ENCODE results near the gene SYNJ1.
A peak's percentile ranks its signal among the peaks of the same experiment; 100 is the strongest.
"Not testable (repeated sequence)": the region's sequence is repeated elsewhere in the genome, so short reads cannot be mapped to it uniquely, and the experiment has no call there.

Gene SYNJ1

GRCh38 chr21:32739946-32740345 lies 12.1 kb upstream of the SYNJ1 start:
- DNase-seq (ENCODE audit: low read depth in 2 of 2) = no peak

- not testable (repeated sequence) for DNase-seq (ENCODE audit: low read depth in 2 of 2)
These were observed 8.3 kb upstream of the SYNJ1 start for GRCh38 chr21:32736083-32736482.

- no peak for DNase-seq (ENCODE audit: low read depth in 2 of 2)
These were observed 7.7 kb upstream of the SYNJ1 start for GRCh38 chr21:32735524-32735923.

GRCh38 chr21:32733990-32734613 lies 6.3 kb upstream of the SYNJ1 start:
- no peak for DNase-seq (ENCODE audit: low read depth in 2 of 2)

- DNase-seq (ENCODE audit: low read depth in 2 of 2) = no peak
These were observed 5.5 kb upstream of the SYNJ1 start for GRCh38 chr21:32733356-32733755.

DNA sequence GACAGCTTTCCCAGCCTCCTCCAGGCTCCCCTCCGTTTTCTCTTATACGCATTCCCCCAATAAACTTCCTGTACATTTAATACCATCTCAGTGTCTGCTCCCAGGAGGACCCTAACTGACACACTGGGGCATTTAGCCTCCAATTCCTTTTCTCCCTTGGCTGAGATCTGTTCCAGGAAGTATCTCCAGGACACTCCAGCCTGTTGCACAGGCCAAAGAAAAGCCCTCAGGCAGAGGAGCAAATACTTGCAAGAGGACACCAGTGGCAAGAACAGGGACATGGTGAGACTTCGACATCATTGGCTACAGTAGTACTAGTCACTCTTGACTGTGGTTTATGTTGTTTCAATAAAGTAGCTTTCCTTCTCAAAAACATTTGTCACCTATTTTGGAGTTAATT lies 4.7 kb upstream of the SYNJ1 start:
- no peak for DNase-seq (ENCODE audit: low read depth in 2 of 2)

DNA sequence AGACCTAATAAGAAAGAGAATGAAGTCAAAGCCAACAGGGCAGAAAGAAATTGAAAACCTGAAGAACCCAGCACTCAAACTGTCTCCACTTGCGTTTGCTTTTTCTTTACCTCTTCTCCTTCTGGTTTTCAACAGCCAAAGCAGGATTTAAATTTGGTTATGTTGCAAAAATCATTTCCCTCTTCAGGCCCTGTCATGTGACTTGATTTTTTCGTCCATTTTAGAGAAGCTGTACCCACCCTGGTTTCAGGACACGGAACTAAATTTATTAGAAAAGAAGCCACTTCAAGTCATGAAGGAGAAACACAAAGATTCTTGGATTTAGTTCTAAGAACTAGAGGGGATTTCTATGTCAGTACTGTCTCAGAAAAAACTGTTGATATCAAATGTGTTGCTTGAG lies 1.0 kb upstream of the SYNJ1 start:
- no peak for DNase-seq (ENCODE audit: low read depth in 2 of 2)

- DNase-seq (ENCODE audit: low read depth in 2 of 2) = no peak
These were observed 635 bp upstream of the SYNJ1 start for GRCh38 chr21:32728456-32728839.

- peak in 1 of 2 donors; percentile 3 for DNase-seq (ENCODE audit: low read depth in 2 of 2)
These were observed 750 bp downstream of the SYNJ1 start for GRCh38 chr21:32726839-32727686.

- no peak for DNase-seq (ENCODE audit: low read depth in 2 of 2)
These were observed 8.7 kb downstream of the SYNJ1 start for GRCh38 chr21:32719085-32719484.

DNA sequence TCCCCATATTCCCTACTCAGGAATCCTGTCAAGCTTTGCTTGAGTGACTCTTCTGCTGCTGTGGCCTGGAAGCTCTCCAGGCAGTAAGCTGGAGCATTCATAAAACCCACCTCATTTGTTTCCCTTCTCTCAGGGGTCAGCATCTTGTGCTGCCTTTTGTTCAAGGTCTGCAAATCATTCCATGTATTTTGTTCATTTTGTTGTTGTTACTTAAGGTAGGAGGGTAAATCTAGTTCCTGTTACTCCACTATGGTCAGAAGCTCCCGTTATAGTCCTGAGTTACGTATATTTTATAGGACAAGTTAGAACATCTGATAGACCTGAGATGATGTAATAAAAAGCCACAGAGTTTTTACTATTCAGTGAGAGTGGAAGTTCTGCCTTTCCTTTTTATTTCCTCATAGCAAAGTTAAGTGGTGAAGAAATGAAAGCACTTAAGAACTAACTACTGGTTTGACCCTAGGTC lies 9.9 kb downstream of the SYNJ1 start:
- no peak for DNase-seq (ENCODE audit: low read depth in 2 of 2)

- no peak for DNase-seq (ENCODE audit: low read depth in 2 of 2)
These were observed 11.3 kb downstream of the SYNJ1 start for GRCh38 chr21:32716486-32716885.

DNA sequence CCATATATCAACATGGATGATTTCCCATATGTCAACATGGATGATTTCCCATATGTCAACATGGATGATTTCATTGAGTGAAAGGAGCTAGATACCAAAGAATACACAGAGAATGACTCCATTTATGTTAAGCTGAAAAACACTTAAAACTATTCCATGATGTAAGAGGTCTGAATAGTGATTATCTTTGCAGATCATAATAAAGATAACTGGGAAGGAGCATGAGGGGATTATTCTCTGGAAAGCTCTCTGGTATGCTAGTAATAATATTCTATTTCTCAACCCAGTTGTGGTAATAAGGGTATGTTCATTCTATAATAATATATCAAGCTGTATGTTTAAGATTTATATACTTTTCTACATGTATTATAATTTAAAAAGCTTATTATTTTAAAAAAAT lies 14.1 kb downstream of the SYNJ1 start:
- DNase-seq (ENCODE audit: low read depth in 2 of 2) = no peak

GRCh38 chr21:32712641-32713040 lies 15.2 kb downstream of the SYNJ1 start:
- DNase-seq (ENCODE audit: low read depth in 2 of 2) = no peak

GRCh38 chr21:32712043-32712442 lies 15.8 kb downstream of the SYNJ1 start:
- DNase-seq (ENCODE audit: low read depth in 2 of 2) = no peak

- DNase-seq (ENCODE audit: low read depth in 2 of 2) = no peak
These were observed 16.8 kb downstream of the SYNJ1 start for GRCh38 chr21:32710987-32711386.

DNA sequence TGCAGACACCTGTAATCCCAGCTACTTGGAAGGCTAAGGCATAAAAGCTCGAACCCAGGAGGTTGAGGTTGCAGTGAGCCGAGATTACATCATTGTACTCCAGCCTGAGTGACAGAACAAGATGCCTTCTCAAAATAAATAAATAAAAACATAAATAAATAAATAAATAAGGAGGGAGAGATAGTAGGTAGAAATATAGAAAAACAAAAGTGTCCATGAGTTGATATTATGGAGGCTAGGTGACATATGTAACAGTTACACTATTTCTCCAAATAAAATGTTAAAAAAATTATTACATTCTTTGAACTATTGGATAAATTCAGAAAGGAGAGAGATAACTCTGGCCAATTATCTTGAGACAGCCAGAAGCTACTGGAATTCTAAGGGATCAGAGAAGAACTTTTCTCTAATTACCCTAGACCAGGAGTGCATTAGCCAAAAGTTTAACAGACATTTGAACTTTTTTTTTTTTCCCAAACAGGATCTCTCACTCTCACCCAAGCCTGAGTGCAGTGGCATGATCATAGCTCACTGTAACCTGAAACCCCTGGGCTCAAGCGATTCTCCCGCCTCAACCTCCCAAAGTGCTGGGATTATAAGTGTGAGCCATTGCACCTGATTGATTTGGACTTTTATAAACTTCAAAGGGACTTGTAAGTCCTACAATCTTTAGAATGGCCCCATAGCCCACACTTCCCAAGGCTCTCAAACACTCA lies 17.6 kb downstream of the SYNJ1 start:
- DNase-seq (ENCODE audit: low read depth in 2 of 2) = no peak

DNA sequence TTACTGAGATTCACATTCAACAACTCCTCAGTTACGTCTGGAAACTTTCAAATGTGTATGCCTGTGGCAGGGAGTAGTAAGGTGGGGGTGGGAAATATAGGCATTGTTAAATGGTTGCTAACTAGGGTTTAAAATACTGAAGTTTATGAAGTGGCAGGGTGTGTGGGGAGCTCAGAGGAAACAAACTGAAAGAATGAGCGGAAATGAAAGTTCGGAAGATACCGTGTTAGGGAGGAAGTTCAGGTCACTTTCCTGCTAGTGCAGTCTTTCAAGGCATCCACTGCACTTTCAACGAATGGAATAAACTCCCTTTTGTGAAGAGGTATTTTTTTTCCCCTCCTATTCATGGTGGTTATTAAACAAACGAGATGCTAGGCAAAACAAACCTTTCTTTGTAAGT lies 19.7 kb downstream of the SYNJ1 start:
- DNase-seq (ENCODE audit: low read depth in 2 of 2) = no peak

DNA sequence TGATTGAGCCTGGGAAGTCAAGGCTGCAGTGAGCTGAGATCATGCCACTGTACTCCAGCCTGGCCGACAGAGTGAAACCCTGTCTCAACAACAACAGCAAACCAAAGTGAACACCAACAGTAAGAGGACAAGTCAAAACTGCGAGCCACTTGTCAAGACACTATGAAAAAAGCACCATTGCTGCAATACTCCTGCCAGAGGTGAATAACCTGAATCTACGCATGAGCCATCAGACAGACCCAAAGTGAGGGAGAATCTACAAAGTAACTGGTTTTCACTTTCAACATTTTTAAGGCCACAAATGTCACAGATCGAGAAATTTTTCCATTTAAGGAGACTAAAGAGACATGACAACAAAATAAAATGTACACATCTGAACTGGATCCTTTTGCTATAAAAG lies 21.9 kb downstream of the SYNJ1 start:
- DNase-seq (ENCODE audit: low read depth in 2 of 2) = no peak

GRCh38 chr21:32705139-32705538 lies 22.7 kb downstream of the SYNJ1 start:
- DNase-seq (ENCODE audit: low read depth in 2 of 2) = no peak

DNA sequence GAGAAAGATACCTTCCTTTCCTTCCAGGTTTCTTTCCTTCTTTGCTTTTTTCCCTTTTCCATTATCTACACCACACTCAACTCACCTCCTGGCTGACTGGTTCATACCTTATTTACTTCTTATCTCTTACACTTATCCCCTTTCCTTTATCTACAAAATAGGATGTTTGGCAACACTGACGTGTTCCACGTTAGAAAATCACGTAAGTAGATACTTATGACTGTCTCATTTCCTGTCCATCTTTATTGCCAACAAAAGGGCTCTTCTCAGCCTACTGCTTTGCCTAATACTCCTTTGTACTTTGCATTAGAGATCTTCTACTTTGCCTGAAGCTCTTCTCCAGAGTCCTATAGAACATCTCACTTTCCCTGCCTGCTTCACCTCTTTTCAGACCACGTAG lies 25.1 kb downstream of the SYNJ1 start:
- DNase-seq (ENCODE audit: low read depth in 2 of 2) = no peak

DNA sequence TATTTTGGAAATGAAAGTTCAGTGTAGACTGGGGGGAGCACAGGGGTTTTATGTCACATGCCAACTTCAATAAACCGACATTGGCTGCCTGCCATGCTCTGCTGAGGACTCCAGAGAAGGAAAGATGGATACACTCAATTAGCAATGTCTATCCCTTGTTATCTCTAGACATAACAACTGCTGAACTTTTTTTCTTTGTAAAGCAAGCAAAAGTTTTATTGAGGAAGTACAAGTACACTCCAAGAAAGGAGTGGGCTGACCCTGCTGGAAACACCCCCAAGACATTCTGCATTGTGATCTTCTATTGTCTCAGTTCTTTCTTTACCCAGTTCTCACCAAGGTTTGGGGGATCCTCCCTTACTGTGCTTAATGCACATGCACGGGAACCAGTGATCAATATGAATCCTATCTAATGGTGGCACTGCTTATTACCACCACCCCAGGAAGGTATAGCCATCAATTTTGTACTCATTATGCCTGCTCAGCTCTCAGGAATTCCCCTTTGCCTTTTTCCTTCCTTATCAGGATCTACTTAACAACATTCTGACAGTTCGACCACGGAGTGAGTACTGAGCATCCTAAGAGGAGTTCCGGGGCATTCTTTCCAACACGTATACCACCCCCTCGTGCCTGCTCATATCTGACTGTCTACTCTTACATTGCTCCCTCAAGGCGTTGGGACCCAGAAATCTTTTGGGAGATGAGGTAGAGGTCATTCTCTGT lies 28.7 kb downstream of the SYNJ1 start:
- no peak for DNase-seq (ENCODE audit: low read depth in 2 of 2)
